Lung microvascular endothelial cell (primary cell): ENCODE data around the gene PLD3. TPM values are rescaled to one million over a fixed set of nuclear protein-coding genes. Genes with fewer than 3 reads are reported as not detected.
"Not testable (repeated sequence)": the region's sequence is repeated elsewhere in the genome, so short reads cannot be mapped to it uniquely, and the experiment has no call there.

Source experiments
- DNase-seq, 2 donors: peaks; one replicate each; pipeline versions ENCODE4 v3.0.0 to v3.0.0-alpha.2; 2010; ENCODE audit warnings: low read depth in 2 of 2
- total RNA-seq: library from RNA; depleted of rRNA; stranded (reverse); fragments of >200 nt; gene quantifications from 2 replicates; pipeline ENCODE4 v1.2.1, GENCODE V29; 2014

Gene PLD3
- total RNA-seq, 1 donor from 2014 or later = 128 TPM

DNA sequence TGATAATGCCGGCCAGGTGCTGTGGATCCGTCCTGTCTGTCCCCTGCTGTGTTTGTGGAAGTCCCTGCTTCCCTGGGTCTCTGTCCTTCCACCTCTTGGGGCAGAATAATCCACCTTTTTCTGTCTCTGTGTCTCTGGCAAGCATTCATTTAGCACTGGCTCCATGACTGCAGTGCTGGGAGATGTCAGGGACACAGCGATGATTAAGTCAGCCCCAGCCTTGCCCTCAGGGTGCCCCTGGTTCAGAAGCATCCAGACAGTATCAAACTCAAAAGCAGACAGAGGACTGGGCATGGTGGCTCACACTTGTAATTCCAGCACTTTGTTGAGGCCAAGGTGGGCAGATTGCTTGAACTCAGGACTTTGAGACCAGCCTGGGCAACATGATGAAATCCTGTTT lies 40.0 kb downstream of the PLD3 start:
- no peak for DNase-seq

DNA sequence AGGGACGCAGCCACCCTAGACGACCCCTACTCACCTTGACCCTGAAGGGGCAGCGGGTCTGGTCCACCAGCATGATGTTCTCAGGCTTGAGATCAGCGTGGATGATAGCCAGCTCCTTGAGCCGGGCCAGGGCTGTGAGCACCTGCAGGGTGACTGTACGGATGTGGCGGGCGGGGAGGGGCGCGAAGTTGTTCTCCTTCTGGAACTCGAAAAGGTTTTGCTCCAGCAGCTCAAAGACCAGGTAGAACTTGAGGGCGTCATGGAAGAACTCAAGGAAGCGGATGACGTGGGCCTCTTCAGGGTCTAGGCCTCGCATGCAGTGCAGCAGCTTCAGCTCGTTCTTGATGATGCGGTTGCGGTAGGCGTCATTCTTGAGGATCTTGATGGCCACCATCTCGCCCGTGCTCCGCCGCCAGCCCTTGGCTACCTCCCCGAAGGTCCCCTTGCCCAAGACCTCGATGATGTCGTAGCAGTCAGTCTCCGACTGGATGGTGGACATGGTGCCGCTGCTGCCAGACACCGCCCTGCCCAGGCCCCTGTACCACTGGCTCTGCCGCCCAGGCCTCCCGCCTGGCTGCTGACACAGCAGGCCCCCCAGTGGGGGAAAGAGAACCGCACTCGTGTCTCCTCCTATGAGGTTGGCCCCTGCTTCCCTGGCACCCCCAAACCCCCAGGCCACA lies 41.0 kb downstream of the PLD3 start:
- no peak for DNase-seq

DNA sequence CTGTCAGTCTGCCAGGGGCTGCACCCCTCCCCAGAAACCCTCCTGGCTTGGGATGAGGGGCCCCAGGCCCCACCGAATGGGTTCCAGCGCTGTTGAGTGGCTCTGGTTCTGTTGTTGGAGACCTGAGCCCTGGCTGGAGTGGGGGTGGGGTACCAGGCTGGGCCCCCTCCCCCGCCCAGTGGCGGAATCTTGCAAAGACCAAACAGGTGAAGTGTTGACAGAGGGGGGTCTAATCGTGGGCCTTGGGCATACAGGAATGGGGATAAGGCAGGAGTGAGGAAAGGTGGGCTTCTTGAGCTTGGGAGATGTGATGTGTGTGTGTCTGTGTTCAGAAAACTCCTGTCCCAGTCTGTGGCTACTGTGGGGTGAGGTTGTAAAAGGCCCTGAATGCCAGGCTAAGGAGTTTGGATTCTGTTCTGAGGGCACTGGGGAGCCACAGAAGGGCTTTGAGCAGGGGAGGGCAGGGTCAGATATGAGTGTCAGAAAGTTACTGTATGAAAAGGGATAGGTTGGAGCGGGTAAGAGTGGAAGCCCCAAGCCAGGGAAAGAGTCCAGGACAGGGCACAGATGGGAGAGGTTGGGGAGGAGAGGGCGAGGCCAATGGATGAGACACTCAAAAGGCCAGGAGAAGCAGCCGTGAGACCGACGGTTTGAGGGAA lies 41.7 kb downstream of the PLD3 start, which contains the start of gene HIPK4:
TSS of gene HIPK4 (minus strand) at position 98 of the 659 bp plus-strand sequence. CDS start 279 bp downstream, outside the sequence.
- DNase-seq = no peak

DNA sequence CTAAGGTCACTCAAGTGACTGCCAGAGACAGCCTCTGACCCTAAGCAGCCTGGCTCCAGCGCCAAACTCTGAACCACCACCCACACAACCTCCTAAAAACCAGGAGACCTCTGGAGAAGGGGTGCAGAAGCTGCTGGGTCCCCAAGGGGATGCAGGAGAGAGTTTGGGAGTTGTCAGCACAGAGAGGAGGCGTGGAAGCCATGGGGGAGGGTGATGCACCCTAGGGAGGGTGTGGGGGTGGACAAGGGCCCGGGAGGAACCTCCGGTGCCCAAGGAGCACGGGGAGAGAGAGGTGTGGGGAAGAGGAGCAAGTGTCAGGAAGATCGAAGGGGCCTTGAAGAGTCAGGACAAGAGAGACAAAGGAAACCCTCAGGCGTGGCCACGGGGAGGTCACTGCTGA lies 43.6 kb downstream of the PLD3 start:
- DNase-seq = no peak

DNA sequence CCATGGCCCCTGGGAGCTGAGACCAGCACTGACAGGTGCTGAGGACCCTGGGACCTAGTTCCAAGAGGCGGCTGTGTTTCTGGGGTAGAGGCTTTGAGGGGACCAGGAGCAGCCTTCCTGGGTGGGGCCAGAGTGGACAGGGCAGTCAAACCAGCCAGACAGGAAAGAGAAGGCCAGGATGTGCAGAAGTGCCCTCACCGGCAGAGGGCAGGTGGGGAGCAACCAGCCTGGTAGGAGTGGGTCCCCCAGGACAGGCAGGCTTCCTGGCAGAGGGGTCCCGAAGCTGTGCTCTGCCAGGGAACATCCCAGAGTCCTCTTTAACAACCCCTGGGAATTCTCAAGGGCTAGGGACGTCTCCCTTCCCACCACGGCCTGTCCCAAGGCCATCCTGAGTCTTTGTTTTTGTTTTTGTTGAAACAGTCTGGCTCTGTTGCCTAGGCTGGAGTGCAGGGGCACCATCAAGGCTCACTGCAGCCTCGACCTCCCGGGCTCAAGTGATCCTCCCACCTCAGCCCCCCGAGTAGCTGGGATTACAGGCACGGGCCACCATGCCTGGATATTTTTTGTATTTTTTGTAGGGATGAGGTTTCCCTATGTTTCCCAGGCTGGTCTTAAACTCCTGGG lies 44.5 kb downstream of the PLD3 start:
- DNase-seq = peak; percentile 20 to 31

DNA sequence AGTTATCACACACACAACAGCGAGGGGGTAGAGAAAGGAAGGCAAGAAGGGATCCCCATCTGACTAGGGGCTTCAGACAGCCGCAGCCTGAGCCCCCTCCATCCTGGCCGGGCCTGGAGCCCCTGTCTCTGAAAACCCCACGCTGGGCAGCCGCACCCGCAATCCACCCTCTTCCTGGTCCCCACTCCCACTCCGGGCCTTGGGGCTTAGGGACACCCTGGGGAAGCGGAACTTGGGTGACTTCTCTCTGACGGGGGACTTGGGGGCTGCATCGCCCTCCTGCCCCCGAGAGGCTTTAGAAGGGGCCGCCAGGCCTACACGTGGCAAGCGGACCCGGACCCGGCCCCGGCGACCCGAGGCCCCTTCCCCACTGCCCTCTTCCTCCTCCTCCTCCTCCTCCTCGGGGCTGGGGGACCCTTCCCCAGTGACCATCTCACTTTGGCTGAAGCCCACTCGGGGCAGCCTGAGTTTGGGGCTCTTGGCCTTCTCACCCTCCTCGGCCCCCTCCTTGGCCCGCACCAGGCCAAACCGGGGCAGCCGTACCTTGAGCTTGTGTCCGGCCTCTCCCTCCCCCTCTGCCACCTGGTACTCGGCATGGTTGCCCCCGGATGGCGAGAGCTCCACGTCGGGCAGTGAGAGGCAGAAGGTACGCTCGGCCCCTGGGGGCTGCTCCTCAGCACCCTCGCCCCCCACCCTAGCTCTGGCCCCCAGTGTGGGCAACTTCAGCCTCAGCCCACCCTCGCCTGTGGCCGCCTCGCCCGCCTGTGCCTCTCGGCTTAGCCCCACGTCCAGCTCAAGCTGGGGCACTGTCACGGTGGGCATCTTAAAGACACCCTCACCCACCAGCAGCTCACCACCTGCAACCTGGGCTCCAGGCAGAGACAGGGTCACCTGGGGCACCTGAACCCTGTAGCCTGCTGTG lies 45.7 kb downstream of the PLD3 start:
- no peak for DNase-seq

DNA sequence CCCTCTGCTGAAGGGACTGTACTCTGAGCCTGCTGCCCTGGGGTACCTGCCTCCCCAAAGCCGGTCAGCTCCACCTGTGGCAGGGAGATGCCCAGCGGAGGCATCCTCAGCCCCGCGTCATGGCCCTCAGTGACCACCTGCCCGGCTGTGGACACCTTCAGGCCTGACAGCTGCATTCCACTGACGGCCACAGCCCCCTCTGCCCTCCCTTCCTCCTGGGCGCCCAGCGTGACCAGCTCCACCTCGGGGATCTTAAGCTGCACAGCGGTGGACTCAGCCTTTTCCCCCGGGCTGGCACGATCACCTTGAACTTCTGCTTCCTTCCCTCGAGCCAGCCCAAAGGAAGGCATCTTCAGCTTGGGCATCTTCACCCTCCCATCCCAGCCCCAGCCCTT lies 46.3 kb downstream of the PLD3 start:
- DNase-seq = no peak

DNA sequence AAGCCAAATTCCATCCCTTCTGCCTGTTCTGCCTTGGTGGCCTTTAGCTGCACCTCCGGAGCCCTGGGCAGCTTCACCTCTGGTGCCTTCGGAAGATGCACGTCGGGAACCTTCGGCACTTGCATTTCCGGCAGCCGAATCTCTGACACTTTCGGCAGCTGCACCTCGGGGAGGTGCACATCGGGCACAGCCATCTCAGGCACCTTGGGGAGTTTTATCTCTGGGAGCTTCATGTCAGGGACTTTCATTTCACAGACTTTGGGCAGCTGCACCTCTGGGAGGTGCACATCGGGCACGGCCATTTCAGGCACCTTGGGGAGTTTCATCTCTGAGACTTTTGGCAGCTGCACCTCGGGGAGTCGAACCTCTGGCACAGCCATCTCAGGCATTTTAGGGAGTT lies 47.5 kb downstream of the PLD3 start:
- DNase-seq = no peak

DNA sequence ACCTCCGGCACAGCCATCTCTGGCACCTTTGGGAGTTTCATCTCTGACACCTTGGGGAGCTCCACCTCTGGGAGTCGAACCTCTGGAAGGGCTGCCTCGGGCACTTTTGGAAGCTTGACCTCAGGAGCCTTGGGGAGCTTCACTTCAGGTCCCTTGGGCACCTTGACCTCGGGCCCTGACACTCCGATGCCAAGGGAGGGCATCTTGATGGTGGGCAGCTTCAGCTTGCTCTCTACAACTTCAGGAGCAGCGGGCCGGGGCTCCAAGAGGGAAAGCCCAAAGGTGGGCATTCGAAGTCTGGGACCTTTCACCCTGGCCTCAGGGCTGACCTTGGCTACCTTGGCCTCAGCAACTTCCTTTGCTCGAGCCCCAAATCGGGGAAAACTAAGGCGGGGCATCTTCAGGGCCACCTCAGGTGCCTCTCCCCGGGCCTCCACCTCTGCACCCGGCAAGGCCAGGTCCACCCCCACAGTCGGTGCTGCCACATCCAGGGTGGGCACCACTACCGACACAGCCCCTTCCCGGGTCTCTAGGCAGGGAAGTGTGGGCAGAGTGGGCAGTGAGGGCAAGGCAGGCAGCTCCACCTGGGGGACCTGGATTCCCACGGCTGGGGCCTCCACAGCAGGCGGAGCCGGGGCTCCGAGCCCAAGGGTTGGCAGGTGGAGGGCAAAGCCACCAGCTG lies 48.5 kb downstream of the PLD3 start:
- no peak for DNase-seq

DNA sequence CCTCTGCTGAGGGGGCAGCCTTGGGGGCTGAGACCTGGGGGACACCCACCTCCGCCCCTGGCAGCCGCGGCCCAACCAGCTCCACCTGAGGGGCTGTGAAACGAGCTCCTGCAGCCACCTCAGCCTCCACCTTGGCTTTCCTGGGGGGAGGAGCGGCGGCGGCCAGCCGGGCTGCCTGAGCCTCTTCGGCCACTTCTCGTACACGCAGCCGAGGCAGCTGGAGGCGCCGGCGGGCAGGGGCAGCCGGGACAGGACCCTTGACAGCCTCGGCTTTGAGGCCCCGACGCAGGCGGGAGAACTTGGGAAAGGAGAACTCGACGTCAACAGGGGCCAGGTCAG lies 49.0 kb downstream of the PLD3 start:
- no peak for DNase-seq

DNA sequence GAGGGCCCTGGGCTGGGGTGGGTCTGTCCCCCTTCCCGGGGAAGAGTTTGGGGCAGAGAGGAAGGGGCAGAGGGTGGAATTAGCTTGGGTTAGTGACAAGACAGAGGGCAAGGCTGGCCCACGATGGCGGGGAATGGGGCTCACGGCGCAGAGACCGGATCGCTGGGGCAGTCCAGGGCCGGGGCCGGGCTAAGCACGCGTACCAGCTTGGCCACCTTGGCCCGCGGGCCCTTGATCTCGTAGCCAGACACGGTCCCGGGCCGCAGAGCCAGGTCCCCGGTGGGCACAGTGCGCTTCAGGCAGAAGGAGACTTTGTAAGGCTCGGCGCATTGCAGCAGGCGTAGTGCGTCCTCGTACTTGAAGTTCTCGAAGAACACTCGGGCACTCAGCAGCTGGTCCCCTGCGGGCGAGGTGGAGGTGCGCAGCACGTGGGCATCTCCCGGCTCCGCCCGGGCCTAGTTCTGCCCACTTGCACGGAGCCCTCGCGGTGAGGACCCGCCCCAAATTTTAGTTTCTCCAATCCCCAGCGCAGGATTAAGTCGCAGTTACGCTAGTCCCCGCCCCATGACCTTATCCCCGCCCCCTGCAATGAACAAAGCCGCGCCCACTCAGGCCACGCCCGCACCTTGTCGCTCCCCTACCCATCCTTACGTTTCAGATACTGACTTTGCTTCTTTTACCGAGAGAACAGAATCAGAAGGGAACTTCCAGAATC lies 50.1 kb downstream of the PLD3 start:
- DNase-seq = peak in 1 of 2 donors; percentile 32

DNA sequence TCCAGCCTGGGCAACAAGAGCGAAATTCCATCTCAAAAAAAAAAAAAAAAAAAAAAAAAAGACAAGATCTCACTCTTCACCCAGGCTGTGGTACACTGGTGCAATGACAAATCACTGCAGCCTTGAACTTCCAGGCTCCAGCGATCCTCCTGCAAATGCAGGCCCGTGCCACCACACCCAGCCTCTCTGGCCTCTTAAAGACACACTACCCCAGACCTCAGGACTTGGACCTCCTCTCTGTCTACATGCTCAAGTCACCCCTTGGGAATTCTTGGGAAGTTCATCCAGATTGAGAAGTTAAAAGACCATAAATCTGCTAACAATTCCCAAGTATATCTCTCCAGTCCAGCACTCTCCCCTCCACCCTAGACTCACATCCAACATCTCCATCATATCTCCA lies 52.1 kb downstream of the PLD3 start:
- no peak for DNase-seq

DNA sequence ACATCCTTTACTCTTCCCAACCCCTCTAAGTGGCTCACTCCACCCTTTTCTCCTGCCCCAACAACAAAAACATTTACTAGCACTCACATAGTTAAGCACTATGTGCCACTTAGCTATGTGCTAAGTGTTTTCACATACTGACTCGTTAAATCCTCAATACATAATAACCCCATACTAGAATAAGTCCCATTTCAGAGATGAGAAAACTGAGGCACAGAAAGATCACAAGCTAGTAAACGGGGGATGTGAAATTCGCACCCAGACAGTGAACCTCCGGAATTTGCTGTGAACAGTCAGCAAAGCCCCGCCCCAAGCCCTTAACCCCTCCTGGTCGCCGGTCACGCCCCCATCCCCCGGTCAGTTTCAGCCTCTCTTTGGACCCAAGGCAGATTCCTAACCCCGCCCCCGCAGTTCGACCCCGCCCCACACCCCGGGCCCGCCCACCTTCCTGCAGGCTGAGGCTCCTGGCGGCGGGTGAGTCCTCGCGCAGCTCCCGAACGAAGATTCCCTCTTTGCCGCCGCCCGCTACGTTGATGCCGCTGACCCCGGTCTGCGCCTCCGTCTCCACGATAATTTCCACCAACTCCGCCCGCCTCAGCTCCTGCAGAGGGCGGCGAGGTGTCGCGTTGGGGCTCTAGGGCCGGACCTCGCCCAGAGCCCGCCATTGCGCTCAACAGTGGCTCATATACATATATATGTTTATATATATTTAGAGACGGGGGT lies 54.9 kb downstream of the PLD3 start:
- DNase-seq = peak; percentile 89

DNA sequence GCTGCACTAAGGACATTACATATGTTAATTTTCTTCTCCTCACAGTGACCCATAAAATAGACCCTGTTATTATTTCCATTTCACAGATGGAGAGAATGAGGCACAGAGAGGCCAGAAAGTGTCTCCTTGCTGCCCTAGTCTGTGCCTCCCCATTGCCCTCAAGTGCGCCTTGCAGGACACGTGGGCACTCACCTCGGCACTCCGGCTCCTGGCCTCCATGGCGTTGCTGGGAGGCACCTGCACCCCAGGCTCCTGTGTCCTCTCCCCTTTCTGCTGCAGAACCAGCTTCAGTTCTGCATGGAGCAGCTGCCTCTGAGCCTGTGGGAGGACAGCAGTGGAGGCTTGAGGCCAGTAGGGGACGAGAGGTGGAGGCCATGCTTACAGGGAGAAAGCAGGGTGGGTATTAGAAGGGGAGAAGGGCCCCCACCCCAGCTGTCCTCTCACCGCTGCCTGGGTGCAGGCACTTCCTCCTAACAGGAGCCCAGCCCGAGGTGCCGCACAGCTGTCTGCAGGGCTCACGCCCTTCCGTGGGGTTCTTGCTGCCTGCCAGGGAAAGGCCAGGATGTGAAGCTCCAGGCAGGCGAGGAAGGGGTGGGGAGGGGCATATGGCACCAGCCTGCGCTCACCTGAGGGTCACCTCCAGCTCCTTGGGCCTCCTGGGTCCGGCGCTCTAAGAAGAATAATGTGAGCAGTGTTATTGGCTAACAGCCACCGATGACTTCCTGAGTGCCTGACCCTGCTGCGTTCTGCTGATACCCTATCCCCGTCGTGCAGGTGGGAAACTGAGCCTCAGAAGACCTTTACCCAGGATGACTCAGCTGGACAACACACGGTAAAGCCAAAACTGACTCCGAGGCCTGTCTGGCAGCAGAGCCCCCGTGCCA lies 59.5 kb downstream of the PLD3 start:
- DNase-seq = no peak

DNA sequence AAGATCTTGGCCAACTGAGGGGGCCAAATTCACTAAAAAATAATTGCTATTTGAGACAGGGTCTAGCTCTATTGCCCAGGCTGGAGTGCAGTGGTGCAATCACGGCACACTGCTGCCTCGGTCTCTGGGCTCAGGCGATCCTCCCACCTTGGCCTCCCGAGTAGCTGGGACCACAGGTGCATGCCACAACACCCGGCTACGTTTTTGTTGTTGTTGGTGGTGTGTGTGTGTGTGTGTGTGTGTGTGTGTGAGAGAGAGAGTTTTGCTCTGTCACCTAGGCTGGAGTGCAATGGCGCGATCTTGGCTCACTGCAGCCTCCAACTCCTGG lies 60.1 kb downstream of the PLD3 start:
- DNase-seq = not testable (repeated sequence)

DNA sequence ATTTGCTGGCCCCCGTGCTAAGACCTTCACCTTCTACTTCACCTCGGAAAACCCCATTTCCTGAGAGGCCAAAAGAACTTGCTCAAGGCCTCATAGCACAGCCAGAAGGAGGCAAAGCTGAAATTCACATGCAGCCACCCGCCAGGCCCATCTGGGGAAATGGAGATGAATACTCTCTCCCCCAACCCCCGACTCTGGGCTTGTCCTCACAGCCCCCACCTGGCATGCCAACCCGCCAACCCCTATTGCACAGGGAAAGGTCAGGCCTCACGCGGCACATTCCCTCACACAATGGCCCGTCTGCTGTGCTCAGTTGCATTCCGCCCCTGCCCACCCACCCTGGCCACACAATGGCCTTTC lies 61.5 kb downstream of the PLD3 start:
- DNase-seq = no peak

DNA sequence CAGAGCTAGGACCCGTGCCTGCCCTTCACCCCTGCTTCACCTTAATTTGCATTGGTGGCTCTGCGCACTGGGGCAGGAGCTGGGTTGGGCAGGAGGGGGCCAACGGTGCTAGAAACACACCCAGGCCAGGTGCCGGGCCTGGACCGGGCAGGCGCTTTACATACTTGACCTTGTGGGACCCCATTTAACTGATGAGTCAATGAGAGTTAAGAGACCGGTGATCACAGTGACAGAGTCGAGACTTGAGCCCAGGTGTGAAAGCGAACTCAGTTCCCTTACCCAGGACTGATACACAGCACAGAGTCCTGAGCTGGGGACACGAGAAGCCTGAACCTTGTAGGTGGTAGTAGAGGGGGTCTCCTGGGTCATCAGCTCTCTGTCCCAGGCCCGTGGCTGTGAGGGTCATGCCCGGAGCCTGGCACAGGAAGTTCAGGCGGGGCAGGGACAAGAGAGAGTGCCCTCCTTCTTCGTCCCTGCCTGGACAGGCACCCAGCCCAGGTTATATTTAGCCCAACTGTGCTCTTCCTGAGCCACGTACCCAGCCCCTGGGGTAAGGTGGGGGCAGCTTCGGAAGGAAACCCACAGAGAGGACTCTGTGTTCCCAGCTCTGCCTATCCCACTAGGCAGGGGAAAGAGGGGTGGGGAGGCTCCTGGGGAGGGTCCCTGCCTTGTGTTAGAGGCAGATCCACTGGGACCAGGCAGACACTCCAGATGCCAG lies 62.8 kb downstream of the PLD3 start:
- no peak for DNase-seq

DNA sequence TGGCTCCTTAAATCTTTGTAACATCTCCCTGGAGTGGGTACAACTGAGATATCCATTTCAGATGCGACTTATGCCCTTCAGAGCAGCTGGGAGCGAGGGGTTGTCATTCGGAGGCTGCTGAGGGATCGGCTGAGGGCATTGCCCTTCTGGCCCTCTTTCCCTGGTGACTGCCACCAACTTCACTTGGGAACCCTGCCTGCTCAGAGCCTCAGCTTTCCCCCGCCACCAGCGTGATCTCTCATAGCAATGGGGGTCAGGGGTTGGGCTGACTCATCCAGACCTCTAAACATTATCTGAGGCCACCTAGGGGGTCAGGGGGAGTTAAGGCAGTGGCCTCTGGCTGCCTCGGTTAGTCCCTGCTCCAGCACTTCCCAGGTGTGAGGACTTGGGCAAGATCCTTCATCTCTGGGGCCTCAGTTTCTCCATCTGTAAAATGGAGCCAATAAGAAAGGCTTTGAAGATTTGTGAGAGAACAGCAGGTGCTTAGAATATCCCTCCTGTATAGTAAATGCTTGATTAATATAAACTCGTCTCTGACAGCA lies 63.5 kb downstream of the PLD3 start:
- no peak for DNase-seq
